ENCODE data around the gene OSBPL2. TPM values are rescaled to one million over a fixed set of nuclear protein-coding genes. Genes with fewer than 3 reads are reported as not detected.

Gene OSBPL2
- total RNA-seq, 1 donor from 2014 or later, result 49.8 TPM

- H3K36me3 ChIP-seq (ENCODE audit: control insufficient read depth, insufficient read depth, low read length), result peaks cover 49% of the 10 kb centered on the region
- H3K4me3 ChIP-seq (ENCODE audit: low read depth, low read length), result no peak overlapping the region
- FAIRE-seq (no peak), DNase-seq (ENCODE audit: low read depth) (peak; percentile 26)
- no peak for TF ChIP-seq CTCF (IDR thresholded peaks at IDR 0.05; ENCODE audit: insufficient read depth, low read length, severe bottlenecking)
- no peaks in the 10 kb centered on the region for H3K27me3 ChIP-seq (ENCODE audit: control insufficient read depth, insufficient read depth, low read length)
Observed at GRCh38 chr20:62321521-62321948, 83.2 kb downstream of the OSBPL2 start.

GRCh38 chr20:62321975-62322374 lies 83.7 kb downstream of the OSBPL2 start:
- no peak for FAIRE-seq
- DNase-seq (ENCODE audit: low read depth), result no peak
- Histone ChIP-seq H3K36me3 (ENCODE audit: control insufficient read depth, insufficient read depth, low read length) (peaks cover 49% of the 10 kb centered on the region), H3K27me3 (ENCODE audit: control insufficient read depth, insufficient read depth, low read length) (no peaks in the 10 kb centered on the region), H3K4me3 (ENCODE audit: low read depth, low read length) (no peak overlapping the region)
- TF ChIP-seq CTCF (IDR thresholded peaks at IDR 0.05; ENCODE audit: insufficient read depth, low read length, severe bottlenecking), result no peak

GRCh38 chr20:62322492-62323041 lies 84.2 kb downstream of the OSBPL2 start:
- no peak for FAIRE-seq
- Histone ChIP-seq H3K27me3 (ENCODE audit: control insufficient read depth, insufficient read depth, low read length) (no peaks in the 10 kb centered on the region), H3K36me3 (ENCODE audit: control insufficient read depth, insufficient read depth, low read length) (peaks cover 50% of the 10 kb centered on the region)

GRCh38 chr20:62323146-62323979 lies 85.0 kb downstream of the OSBPL2 start:
- Histone ChIP-seq H3K4me3 (ENCODE audit: low read depth, low read length) (no peak overlapping the region), H3K36me3 (ENCODE audit: control insufficient read depth, insufficient read depth, low read length) (peaks cover 56% of the 10 kb centered on the region), H3K27me3 (ENCODE audit: control insufficient read depth, insufficient read depth, low read length) (no peaks in the 10 kb centered on the region)
- TF ChIP-seq CTCF (IDR thresholded peaks at IDR 0.05; ENCODE audit: insufficient read depth, low read length, severe bottlenecking), result no peak
- FAIRE-seq (no peak), DNase-seq (ENCODE audit: low read depth) (no peak)

More at GRCh38 chr20:62322492-62323041, 84.2 kb downstream of the OSBPL2 start:
- no peak for DNase-seq (ENCODE audit: low read depth)
- no peak for TF ChIP-seq CTCF (IDR thresholded peaks at IDR 0.05; ENCODE audit: insufficient read depth, low read length, severe bottlenecking)
- no peak overlapping the region for H3K4me3 ChIP-seq (ENCODE audit: low read depth, low read length)

- Histone ChIP-seq H3K4me3 (ENCODE audit: low read depth, low read length) (no peak overlapping the region), H3K36me3 (ENCODE audit: control insufficient read depth, insufficient read depth, low read length) (peaks cover 64% of the 10 kb centered on the region), H3K27me3 (ENCODE audit: control insufficient read depth, insufficient read depth, low read length) (no peaks in the 10 kb centered on the region)
- TF ChIP-seq CTCF (IDR thresholded peaks at IDR 0.05; ENCODE audit: insufficient read depth, low read length, severe bottlenecking), result no peak
- no peak for FAIRE-seq
- DNase-seq (ENCODE audit: low read depth), result no peak
Observed at GRCh38 chr20:62323980-62324906, 85.9 kb downstream of the OSBPL2 start.

Measured in bronchial epithelial cell (primary cell).